GM23338 (cell line): ENCODE measurements around the gene HNF4A.

Experiments
- CREB1 ChIP-seq: fragments of 250-450 bp; sonication (Bioruptor Pico); IDR thresholded peaks from 2 replicates; pipeline ENCODE4 v1.5.0; 2020; ENCODE audit warnings: low read depth, mild to moderate bottlenecking, moderate library complexity
- CTCF ChIP-seq, 2 experiments: fragments of 200-600 bp in 1 of 2; sonication (generic) in 1 of 2; conservative IDR thresholded peaks; 2 replicates each; pipeline versions ENCODE4 v1.5.1 to v1.6.1; 2016 to 2017; ENCODE audit warnings: antibody characterized with exemption in 2 of 2, low read depth in 2 of 2, mild to moderate bottlenecking in 2 of 2, moderate library complexity in 1 of 2
- EZH2 ChIP-seq: fragments of 200-600 bp; sonication (generic); IDR thresholded peaks from one replicate; pipeline ENCODE4 v1.8.0; 2017; ENCODE audit warnings: antibody characterized with exemption, mild to moderate bottlenecking, low read depth; ENCODE audit not compliant: unreplicated experiment
- EZH2phosphoT487 ChIP-seq: fragments of 200-600 bp; sonication (generic); IDR thresholded peaks from one replicate; pipeline ENCODE4 v1.8.1; 2018; ENCODE audit warnings: antibody characterized with exemption; ENCODE audit not compliant: unreplicated experiment
- JUNB ChIP-seq: IDR thresholded peaks from one replicate; pipeline ENCODE4 v1.6.1; 2016; ENCODE audit warnings: antibody characterized with exemption; ENCODE audit not compliant: unreplicated experiment
- NANOG ChIP-seq: IDR thresholded peaks from 2 replicates; pipeline ENCODE4 v1.6.1; 2016; ENCODE audit warnings: antibody characterized with exemption, borderline replicate concordance
- POLR2AphosphoS5 ChIP-seq: IDR thresholded peaks from 2 replicates; pipeline ENCODE4 v1.6.1; 2016; ENCODE audit warnings: antibody characterized with exemption, low read depth
- REST ChIP-seq: IDR thresholded peaks from one replicate; pipeline ENCODE4 v1.6.1; 2018; ENCODE audit warnings: antibody characterized with exemption; ENCODE audit not compliant: unreplicated experiment
- TF ChIP-seq, protein P1 (sequence below): IDR thresholded peaks from 2 replicates; pipeline ENCODE4 v1.6.1; 2016; ENCODE audit warnings: antibody characterized with exemption

DNA sequence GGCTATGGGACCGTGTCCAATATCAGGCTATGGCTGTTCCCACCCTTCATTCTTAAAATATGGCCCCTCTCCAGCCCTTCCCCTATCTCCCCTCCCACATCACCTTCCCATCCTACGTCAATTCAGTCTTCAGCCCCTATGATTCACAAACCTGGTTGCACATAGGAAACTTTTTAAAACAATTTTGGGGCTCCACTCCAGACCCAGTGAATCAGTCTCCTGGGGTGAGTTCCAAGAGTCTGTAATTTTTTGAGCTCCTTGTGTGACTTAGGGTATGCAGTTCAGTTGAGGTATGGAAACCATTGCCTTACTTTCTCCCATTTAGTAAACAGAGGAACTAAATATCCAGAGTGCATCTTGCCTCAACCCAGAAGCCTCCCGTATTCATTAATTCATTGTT lies 5.5 kb downstream of the HNF4A start:
- no peak for TF ChIP-seq CTCF (conservative IDR thresholded peaks at IDR 0.05; ENCODE audit: low read depth in 2 of 2)
- no peak for TF ChIP-seq EZH2phosphoT487
- no peak for TF ChIP-seq JUNB
- TF ChIP-seq REST, result no peak
- TF ChIP-seq EZH2, result no peak
- TF ChIP-seq CREB1 (CRISPR knock-in tag), result no peak
- TF ChIP-seq, protein P1, sequence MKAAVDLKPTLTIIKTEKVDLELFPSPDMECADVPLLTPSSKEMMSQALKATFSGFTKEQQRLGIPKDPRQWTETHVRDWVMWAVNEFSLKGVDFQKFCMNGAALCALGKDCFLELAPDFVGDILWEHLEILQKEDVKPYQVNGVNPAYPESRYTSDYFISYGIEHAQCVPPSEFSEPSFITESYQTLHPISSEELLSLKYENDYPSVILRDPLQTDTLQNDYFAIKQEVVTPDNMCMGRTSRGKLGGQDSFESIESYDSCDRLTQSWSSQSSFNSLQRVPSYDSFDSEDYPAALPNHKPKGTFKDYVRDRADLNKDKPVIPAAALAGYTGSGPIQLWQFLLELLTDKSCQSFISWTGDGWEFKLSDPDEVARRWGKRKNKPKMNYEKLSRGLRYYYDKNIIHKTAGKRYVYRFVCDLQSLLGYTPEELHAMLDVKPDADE, result no peak
- no peak for TF ChIP-seq POLR2AphosphoS5
- no peak for TF ChIP-seq NANOG
